Keratinocyte (primary cell): ENCODE results near the gene COL9A3.

ENCODE experiments used
- EZH2 ChIP-seq: IDR thresholded peaks from one replicate; pipeline ENCODE4 v1.6.1; 2012; ENCODE audit warnings: inconsistent platforms, mild to moderate bottlenecking, low read length, moderate library complexity
- TF ChIP-seq, protein P1 (sequence below), 3 experiments: IDR thresholded peaks in 1 of 3; conservative IDR thresholded peaks in 1 of 3; optimal IDR thresholded peaks in 1 of 3; 2 replicates in 2 of 3; 3 replicates in 1 of 3; pipeline versions ENCODE3 to v1.5.1; 2011; ENCODE audit warnings: low read length in 3 of 3, mild to moderate bottlenecking in 3 of 3, moderate library complexity in 2 of 3, control low read depth in 1 of 3, inconsistent platforms in 1 of 3; ENCODE audit not compliant: insufficient read depth in 2 of 3; ENCODE audit errors: extremely low read depth in 1 of 3

- TF ChIP-seq, protein P1, sequence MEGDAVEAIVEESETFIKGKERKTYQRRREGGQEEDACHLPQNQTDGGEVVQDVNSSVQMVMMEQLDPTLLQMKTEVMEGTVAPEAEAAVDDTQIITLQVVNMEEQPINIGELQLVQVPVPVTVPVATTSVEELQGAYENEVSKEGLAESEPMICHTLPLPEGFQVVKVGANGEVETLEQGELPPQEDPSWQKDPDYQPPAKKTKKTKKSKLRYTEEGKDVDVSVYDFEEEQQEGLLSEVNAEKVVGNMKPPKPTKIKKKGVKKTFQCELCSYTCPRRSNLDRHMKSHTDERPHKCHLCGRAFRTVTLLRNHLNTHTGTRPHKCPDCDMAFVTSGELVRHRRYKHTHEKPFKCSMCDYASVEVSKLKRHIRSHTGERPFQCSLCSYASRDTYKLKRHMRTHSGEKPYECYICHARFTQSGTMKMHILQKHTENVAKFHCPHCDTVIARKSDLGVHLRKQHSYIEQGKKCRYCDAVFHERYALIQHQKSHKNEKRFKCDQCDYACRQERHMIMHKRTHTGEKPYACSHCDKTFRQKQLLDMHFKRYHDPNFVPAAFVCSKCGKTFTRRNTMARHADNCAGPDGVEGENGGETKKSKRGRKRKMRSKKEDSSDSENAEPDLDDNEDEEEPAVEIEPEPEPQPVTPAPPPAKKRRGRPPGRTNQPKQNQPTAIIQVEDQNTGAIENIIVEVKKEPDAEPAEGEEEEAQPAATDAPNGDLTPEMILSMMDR (optimal IDR thresholded peaks at IDR 0.05 in 1 of 3, IDR thresholded peaks at IDR 0.05 in 1 of 3, conservative IDR thresholded peaks at IDR 0.05 in 1 of 3; ENCODE audit: extremely low read depth in 1 of 3, insufficient read depth in 2 of 3, low read length in 3 of 3), result no peak
- no peak for TF ChIP-seq EZH2
Measured at GRCh38 chr20:62861726-62862336, 45.0 kb downstream of the COL9A3 start, which contains the start of gene TCFL5.
